GM21723 (cell line): ENCODE data around the gene SNX14.

Experiments used
- ATAC-seq: cut with Tn5 transposase; IDR thresholded peaks from one replicate; pipeline ENCODE4 v1.9.1; 2021; ENCODE audit warnings: mild to moderate bottlenecking, moderate library complexity; ENCODE audit not compliant: unreplicated experiment

Gene SNX14

GRCh38 chr6:85468326-85468725 is 125.3 kb downstream of the SNX14 start:
- no peak for ATAC-seq

GRCh38 chr6:85465762-85466161 is 127.9 kb downstream of the SNX14 start:
- ATAC-seq, result peak; percentile 34

GRCh38 chr6:85464722-85465150 is 128.9 kb downstream of the SNX14 start:
- no peak for ATAC-seq

DNA sequence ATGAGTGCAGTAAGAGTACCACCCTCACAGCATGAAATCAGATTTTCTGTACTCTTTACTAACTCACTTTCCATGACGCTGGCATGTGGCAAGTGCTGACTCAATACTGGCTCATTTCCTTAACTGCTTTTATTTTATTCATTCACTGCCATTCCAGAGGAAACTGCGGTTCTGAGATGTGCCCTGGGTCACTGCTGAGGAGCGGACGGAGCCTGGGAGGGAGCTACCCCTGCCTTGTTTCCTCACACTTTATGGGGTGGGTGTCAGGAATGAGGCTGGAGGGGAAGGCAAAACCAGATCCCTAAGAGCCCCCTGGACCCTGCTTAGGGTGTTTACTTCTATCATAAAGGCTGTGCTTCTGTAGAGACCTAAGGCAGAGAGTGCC is 129.4 kb downstream of the SNX14 start:
- ATAC-seq, result no peak

DNA sequence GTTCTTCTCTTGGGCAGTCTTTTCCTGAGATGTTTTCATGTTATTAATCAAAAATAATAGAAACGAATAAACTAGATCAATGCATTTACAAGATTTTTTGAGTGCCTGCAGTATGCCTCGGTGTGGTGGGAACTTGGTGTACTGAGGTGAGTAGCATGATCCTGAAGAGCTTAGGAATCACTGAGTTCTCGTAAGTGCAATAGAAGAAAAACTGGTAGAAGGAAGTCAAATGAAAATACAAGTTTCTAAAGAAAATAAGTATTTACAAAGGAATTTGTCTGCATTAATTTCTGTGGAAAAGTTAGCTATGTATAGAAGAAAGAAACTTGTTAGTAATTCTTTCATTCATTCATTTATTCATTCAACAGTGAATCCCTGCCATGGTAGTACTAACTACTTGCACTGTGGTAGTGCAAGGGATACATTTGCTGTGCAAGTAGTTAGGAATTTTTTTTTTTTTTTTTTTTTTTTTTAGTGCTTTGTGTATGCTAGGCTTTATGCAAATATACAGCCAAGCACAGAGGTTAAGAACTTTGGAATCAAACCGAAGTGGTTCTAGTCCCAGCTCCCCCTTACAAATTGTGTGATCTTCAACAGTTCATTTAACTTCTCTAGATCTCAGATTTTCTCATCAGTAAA is 129.9 kb downstream of the SNX14 start:
- no peak for ATAC-seq

DNA sequence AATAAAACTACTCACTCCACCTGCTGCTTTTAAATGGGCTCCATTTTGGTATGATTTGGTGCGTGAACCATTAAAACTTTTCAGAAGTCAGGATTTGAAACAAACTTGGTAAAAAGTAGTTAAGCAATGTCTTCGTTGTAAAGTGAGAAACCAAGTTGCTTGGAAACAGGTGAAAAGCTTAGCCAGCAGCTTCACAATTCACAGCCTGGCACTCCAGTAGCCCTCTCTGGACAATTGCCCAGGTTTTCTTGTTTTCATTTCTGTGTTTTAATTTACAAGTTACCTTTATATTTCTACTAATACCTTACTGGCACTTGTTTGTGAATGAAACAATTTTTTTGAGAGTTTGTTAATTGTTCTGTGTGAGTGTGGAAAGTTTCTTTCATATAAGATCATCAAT is 131.0 kb downstream of the SNX14 start:
- ATAC-seq, result no peak

DNA sequence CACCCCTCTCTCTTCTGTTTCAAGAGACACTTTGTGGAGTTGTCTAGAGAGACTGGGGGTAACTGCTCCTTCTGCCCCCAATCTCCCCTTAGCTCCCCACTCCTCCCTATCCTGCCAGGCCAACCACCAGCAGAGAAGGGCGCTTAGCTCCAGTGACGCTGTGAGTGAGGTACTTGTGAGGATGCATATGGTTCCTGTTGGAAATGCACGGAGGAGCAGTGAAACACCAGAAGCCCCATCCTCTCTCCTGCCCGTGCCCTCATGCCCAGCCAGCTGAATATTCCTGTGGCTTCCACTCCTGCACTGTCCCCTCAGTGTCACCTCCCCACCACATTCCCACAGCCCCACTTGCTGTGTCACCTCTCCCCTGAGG is 131.9 kb downstream of the SNX14 start:
- ATAC-seq, result peak; percentile 5

- ATAC-seq, result peak; percentile 92
Measured at GRCh38 chr6:85460921-85461797, 132.5 kb downstream of the SNX14 start.

GRCh38 chr6:85460154-85460920 is 133.3 kb downstream of the SNX14 start:
- no peak for ATAC-seq

GRCh38 chr6:85459224-85459901 is 134.3 kb downstream of the SNX14 start:
- ATAC-seq, result no peak

DNA sequence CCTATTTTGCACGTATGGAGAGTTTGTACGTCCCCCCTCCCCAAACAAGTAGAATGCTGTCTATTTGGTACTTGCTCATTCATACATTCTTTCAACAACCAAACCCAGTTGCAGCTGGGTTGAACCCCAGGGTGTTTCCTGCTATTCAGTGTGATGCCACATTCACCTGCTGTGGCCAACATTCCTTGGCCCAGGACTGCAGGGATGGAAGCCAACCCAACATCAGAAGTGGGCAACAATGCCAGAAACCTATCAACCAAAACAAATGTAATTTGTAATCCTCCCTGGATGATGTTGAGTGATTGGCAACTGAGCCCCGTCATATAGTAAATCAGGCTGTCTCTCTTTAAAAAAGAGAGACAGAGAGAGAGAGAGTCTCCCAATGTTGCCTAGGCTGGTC is 134.9 kb downstream of the SNX14 start:
- no peak for ATAC-seq

- no peak for ATAC-seq
Measured at GRCh38 chr6:85458184-85458583, 135.5 kb downstream of the SNX14 start.

DNA sequence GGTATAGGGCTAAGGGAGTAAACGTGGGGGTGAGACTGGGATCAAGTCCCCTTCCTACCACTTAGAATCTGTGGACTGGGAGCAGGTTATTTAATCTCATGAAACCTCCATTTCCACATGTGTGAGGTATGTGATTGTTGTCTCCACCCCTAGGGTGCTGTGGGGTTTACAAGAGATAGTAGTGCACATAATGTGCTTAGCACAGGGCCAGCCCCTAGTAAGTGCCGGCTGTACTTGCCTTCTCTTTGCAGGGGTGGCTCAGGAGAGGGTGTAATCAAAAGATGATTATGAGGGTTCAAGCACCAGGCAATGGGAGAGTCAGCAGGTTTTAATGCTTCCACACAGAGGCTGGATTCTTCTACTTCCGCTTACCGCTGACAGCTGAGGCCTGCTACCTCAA is 136.9 kb downstream of the SNX14 start:
- no peak for ATAC-seq
